Measurements from ENCODE around the gene IP6K3. TPM values are rescaled to one million over a fixed set of nuclear protein-coding genes. Genes with fewer than 3 reads are reported as not detected.
A peak's percentile ranks its signal among the peaks of the same experiment; 100 is the strongest.

The IP6K3 gene
- total RNA-seq, 1 donor from 2014 or later: 44.2 TPM

GRCh38 chr6:33731035-33731434 is 15.7 kb downstream of the IP6K3 start:
- intact Hi-C loops (cut with DNase I): no loop called here
- ATAC-seq (ENCODE audit: poor library complexity) (no peak), DNase-seq (no peak)

- ATAC-seq (ENCODE audit: poor library complexity) (peak; percentile 4), DNase-seq (no peak)
- intact Hi-C loops (cut with DNase I): no loop called here
These were observed 16.1 kb downstream of the IP6K3 start for GRCh38 chr6:33730611-33731010.

- DNase-seq (no peak), ATAC-seq (ENCODE audit: poor library complexity) (no peak)
- intact Hi-C loops (cut with DNase I): no loop called here
These were observed 17.6 kb downstream of the IP6K3 start for GRCh38 chr6:33729059-33729458.

- intact Hi-C loops (cut with DNase I): no loop called here
- peak; percentile 72 for ATAC-seq (ENCODE audit: poor library complexity)
- peak; percentile 70 for DNase-seq
These were observed 18.3 kb downstream of the IP6K3 start for GRCh38 chr6:33728438-33728837.

- ATAC-seq (ENCODE audit: poor library complexity) (peak; percentile 62), DNase-seq (peak; percentile 76)
- intact Hi-C loops (cut with DNase I): no loop called here
These were observed 18.8 kb downstream of the IP6K3 start for GRCh38 chr6:33727932-33728331.

GRCh38 chr6:33727126-33727525 is 19.6 kb downstream of the IP6K3 start:
- intact Hi-C loops (cut with DNase I): no loop called here
- no peak for ATAC-seq (ENCODE audit: poor library complexity)
- DNase-seq: no peak

- DNase-seq (no peak), ATAC-seq (ENCODE audit: poor library complexity) (no peak)
- intact Hi-C loops (cut with DNase I): no loop called here
These were observed 20.0 kb downstream of the IP6K3 start for GRCh38 chr6:33726696-33727095.

- no peak for ATAC-seq (ENCODE audit: poor library complexity)
These were observed 20.6 kb downstream of the IP6K3 start for GRCh38 chr6:33725891-33726673.

GRCh38 chr6:33725222-33725621 is 21.5 kb downstream of the IP6K3 start:
- ATAC-seq (ENCODE audit: poor library complexity) (no peak), DNase-seq (no peak)
- intact Hi-C loops (cut with DNase I): no loop called here

More at GRCh38 chr6:33725891-33726673, 20.6 kb downstream of the IP6K3 start:
- no peak for DNase-seq
- intact Hi-C loops (cut with DNase I): no loop called here

- intact Hi-C loops (cut with DNase I): no loop called here
- DNase-seq: no peak
- ATAC-seq (ENCODE audit: poor library complexity): no peak
These were observed 22.3 kb downstream of the IP6K3 start for GRCh38 chr6:33724102-33725023.

GRCh38 chr6:33723371-33724085 is 23.2 kb downstream of the IP6K3 start:
- peak; percentile 33 for DNase-seq
- intact Hi-C loops (cut with DNase I): no loop called here
- no peak for ATAC-seq (ENCODE audit: poor library complexity)

GRCh38 chr6:33722103-33722623 is 24.5 kb downstream of the IP6K3 start:
- intact Hi-C loops (cut with DNase I): no loop called here
- DNase-seq: no peak
- peak; percentile 20 for ATAC-seq (ENCODE audit: poor library complexity)

GRCh38 chr6:33721508-33721907 is 25.2 kb downstream of the IP6K3 start:
- ATAC-seq (ENCODE audit: poor library complexity) (no peak), DNase-seq (no peak)
- intact Hi-C loops (cut with DNase I): no loop called here

GRCh38 chr6:33720998-33721397 is 25.7 kb downstream of the IP6K3 start:
- intact Hi-C loops (cut with DNase I): no loop called here
- DNase-seq: no peak
- no peak for ATAC-seq (ENCODE audit: poor library complexity)

GRCh38 chr6:33719326-33719987 is 27.2 kb downstream of the IP6K3 start:
- DNase-seq (no peak), ATAC-seq (ENCODE audit: poor library complexity) (peak; percentile 3)
- intact Hi-C loops (cut with DNase I): no loop called here

- DNase-seq (no peak), ATAC-seq (ENCODE audit: poor library complexity) (no peak)
- intact Hi-C loops (cut with DNase I): no loop called here
These were observed 28.0 kb downstream of the IP6K3 start for GRCh38 chr6:33718713-33719112.

- DNase-seq (peak; percentile 62), ATAC-seq (ENCODE audit: poor library complexity) (peak; percentile 44)
- intact Hi-C loops (cut with DNase I): no loop called here
These were observed 28.7 kb downstream of the IP6K3 start for GRCh38 chr6:33717934-33718455.

All from Right ventricle myocardium superior (tissue), 1 donor.